Brain microvascular endothelial cell (primary cell): ENCODE measurements around the gene PIWIL4.
"Not testable (repeated sequence)": the region's sequence is repeated elsewhere in the genome, so short reads cannot be mapped to it uniquely, and the experiment has no call there.

ENCODE experiments used
- DNase-seq: peaks from one replicate; pipeline ENCODE4 v3.0.0-alpha.2; 2020
- H3K27ac ChIP-seq: fragments of 250-450 bp; sonication (Bioruptor Pico); 2 replicates; pipeline ENCODE4 v1.5.1; 2020; ENCODE audit warnings: mild to moderate bottlenecking, moderate library complexity
- H3K27me3 ChIP-seq: fragments of 250-450 bp; sonication (Bioruptor Pico); replicated peaks from 2 replicates; pipeline ENCODE4 v1.5.1; 2020; ENCODE audit warnings: mild to moderate bottlenecking
- H3K36me3 ChIP-seq: fragments of 250-450 bp; sonication (Bioruptor Pico); replicated peaks from 2 replicates; pipeline ENCODE4 v1.5.1; 2020; ENCODE audit warnings: mild to moderate bottlenecking
- H3K4me3 ChIP-seq: 2 replicates; pipeline ENCODE4 v1.5.1; 2011; ENCODE audit warnings: low read depth, mild to moderate bottlenecking, control low read depth, low read length, moderate library complexity
- CTCF ChIP-seq: IDR thresholded peaks from 2 replicates; pipeline ENCODE4 v1.5.1; 2011; ENCODE audit warnings: low read depth, mild to moderate bottlenecking, moderate library complexity, low read length, control low read depth, inconsistent platforms; ENCODE audit errors: missing control alignments
- in situ Hi-C: cut with HindIII; loops from 2 replicates; pipeline ENCODE4 v1.10.0; 2017; ENCODE audit warnings: low sequenced_read_pairs, low pct_ligation_motif_present

Gene PIWIL4

GRCh38 chr11:94604482-94604881 lies 37.3 kb downstream of the PIWIL4 start:
- no peak overlapping the region for H3K27ac ChIP-seq
- H3K27me3 ChIP-seq = no peaks in the 10 kb centered on the region
- in situ Hi-C loops = no loop called here

GRCh38 chr11:94613120-94613519 lies 46.0 kb downstream of the PIWIL4 start:
- H3K4me3 ChIP-seq = no peak overlapping the region
- in situ Hi-C loops = no loop called here
- H3K27ac ChIP-seq = no peak overlapping the region
- no peaks in the 10 kb centered on the region for H3K36me3 ChIP-seq
- no peak for DNase-seq
- TF ChIP-seq CTCF = no peak
- H3K27me3 ChIP-seq = no peaks in the 10 kb centered on the region

More at GRCh38 chr11:94604482-94604881, 37.3 kb downstream of the PIWIL4 start:
- Histone ChIP-seq H3K36me3 (no peaks in the 10 kb centered on the region), H3K4me3 (no peak overlapping the region)
- no peak for TF ChIP-seq CTCF
- no peak for DNase-seq

- in situ Hi-C loops = no loop called here
- DNase-seq = peak; percentile 65
- H3K36me3 ChIP-seq = no peaks in the 10 kb centered on the region
These were observed 56.1 kb downstream of the PIWIL4 start for GRCh38 chr11:94623120-94623735.

GRCh38 chr11:94625422-94625821 lies 58.3 kb downstream of the PIWIL4 start:
- DNase-seq, H3K4me3 ChIP-seq, H3K27me3 ChIP-seq, in situ Hi-C loops, H3K27ac ChIP-seq, H3K36me3 ChIP-seq: not testable (repeated sequence)

More at GRCh38 chr11:94623120-94623735, 56.1 kb downstream of the PIWIL4 start:
- Histone ChIP-seq H3K4me3 (no peak overlapping the region), H3K27ac (no peak overlapping the region), H3K27me3 (no peaks in the 10 kb centered on the region)
- TF ChIP-seq CTCF = peak; percentile 85

GRCh38 chr11:94627003-94627560 lies 59.9 kb downstream of the PIWIL4 start:
- in situ Hi-C loops, DNase-seq, H3K27me3 ChIP-seq, H3K36me3 ChIP-seq, H3K27ac ChIP-seq, H3K4me3 ChIP-seq: not testable (repeated sequence)

GRCh38 chr11:94629741-94630140 lies 62.6 kb downstream of the PIWIL4 start:
- no peak for DNase-seq
- H3K27me3 ChIP-seq = no peaks in the 10 kb centered on the region
- H3K27ac ChIP-seq = no peak overlapping the region
- TF ChIP-seq CTCF = no peak
- in situ Hi-C loops = no loop called here
- no peak overlapping the region for H3K4me3 ChIP-seq
- H3K36me3 ChIP-seq = no peaks in the 10 kb centered on the region

- Histone ChIP-seq H3K36me3 (no peaks in the 10 kb centered on the region), H3K4me3 (no peak overlapping the region), H3K27ac (no peak overlapping the region), H3K27me3 (no peaks in the 10 kb centered on the region)
- in situ Hi-C loops = no loop called here
- TF ChIP-seq CTCF = no peak
- no peak for DNase-seq
These were observed 63.1 kb downstream of the PIWIL4 start for GRCh38 chr11:94630221-94630620.
